ENCODE measurements around the gene CCT3. TPM values are rescaled to one million over a fixed set of nuclear protein-coding genes. Genes with fewer than 3 reads are reported as not detected.

The CCT3 gene
- 100 to 1,000 TPM; 297 to 406 TPM for total RNA-seq

- peak; percentile 99 for DNase-seq
- CTCF ChIA-PET, result interaction anchor here (0.5 to 1.1 kb wide), 8 partner anchors 10 to 668 kb away, joined by 3 to 5 read pairs (median 3); partner anchors contain the start of genes MEF2D and SMG5
- intact Hi-C loops (cut with DNase I, micrococcal nuclease), result loop anchor here (1.0 to 5.0 kb wide), 17 partner anchors 18 to 593 kb away; partner anchors contain the start of genes KHDC4 (in 2 of the 2), SMG5 (in 2 of the 2), ISG20L2 (in 1 of the 2) and MEF2D (in 1 of the 2)
- Mint-ChIP-seq H3K27me3 (no peaks in the 10 kb centered on the region), H3K4me3 (peak within 1 kb of the TSS; percentile 98), H3K9me3 (ENCODE audit: low read depth) (no peaks in the 10 kb centered on the region), H3K27ac (peak within 1 kb of the TSS; percentile 96), H3K36me3 (ENCODE audit: low read depth) (peaks cover 38% of the 10 kb centered on the region), H3K4me1 (peaks cover 29% of the 10 kb centered on the region)
- POLR2A ChIA-PET, result interaction anchor here (0.6 kb wide), 1 partner anchor 70 kb away, joined by 3 read pairs; no protein-coding TSS in a partner anchor
- peak; percentile 96 for ATAC-seq
Observed at GRCh38 chr1:156338180-156338976, at the start of gene CCT3, which contains the start of gene TSACC. TSS of gene CCT3 (minus strand) at chr1:156338292. CDS start at chr1:156338184, 108 bp downstream. TSS of gene TSACC (plus strand) at chr1:156338526. CDS start at chr1:156339758, 1,232 bp downstream.

DNA sequence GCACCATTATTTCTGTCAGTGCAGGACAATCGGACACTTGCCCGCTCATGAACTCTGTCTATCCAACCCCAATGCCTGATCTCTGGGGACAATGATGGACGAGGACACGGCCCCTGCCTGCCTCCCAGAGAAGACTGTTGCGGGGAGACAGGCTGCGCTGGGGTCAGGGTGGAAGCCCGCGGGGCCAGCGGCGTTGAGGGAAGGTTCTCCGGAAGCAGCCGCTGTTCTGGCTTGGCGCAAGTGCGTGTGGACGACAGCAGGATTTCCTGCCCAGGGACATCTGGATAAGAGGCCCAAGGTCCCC, 49.7 kb upstream of the CCT3 start:
- no peaks in the 10 kb centered on the region for H3K36me3 Mint-ChIP-seq (ENCODE audit: low read depth)
- ATAC-seq (no peak), DNase-seq (no peak)
- H3K27ac Mint-ChIP-seq, result no peak overlapping the region
- ChIA-PET POLR2A (no interaction called here), CTCF (interaction anchor here (0.6 to 5.7 kb wide), 5 partner anchors 26 to 236 kb away, joined by 3 to 264 read pairs (median 74); no protein-coding TSS in a partner anchor)
- intact Hi-C loops (cut with DNase I, micrococcal nuclease), result no loop called here
- no peaks in the 10 kb centered on the region for H3K9me3 Mint-ChIP-seq (ENCODE audit: low read depth)
- H3K4me3 Mint-ChIP-seq, result no peak overlapping the region
- H3K27me3 Mint-ChIP-seq, result peaks cover 22% of the 10 kb centered on the region
- peaks cover 5% of the 10 kb centered on the region for H3K4me1 Mint-ChIP-seq

DNA sequence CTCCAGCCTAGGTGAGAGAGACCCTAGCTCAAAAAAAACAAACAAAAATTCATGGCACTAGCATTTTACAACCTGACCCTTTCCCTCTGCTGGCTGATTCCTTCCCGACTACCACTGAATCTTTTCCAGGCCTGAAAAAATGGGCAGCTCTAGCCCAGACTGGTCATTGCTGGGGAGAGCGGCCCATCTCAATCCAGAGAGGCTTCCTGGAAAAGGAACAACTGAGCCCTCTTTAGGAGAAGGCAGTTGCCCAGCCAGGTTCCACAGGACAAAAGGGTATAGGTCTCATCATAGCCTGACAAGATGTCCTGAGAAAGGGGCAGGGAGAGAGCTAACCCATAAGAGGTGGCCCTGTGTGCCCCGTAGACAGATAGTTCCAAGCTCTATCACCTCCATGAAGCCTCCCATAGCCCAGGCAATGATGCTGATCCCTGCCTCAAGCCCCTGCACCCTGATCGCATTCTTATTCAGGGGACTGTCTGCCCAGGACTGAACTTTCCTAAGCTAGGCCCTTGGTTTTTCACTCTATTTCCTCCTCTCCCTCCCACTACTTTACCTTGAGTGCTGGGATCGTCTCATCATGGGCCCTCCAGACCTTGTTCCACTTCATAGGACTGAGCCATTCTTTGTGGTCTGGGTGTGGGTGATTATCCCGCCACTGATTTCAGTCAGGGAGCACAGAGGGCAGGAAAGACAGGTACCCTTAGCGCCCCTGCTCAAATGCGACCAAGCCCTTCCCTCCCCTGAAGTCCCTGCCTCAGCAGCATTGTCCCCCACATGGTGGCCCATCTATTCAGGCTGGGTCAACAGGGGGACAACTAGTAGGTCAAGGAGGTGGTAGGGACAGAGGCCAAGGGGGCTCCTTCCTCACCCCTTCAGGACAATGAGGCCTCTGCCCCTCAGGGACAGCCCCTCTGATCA, 49.1 kb upstream of the CCT3 start:
- H3K36me3 Mint-ChIP-seq (ENCODE audit: low read depth), result no peaks in the 10 kb centered on the region
- CTCF ChIA-PET, result interaction anchor here (0.5 to 5.7 kb wide), 24 partner anchors 9 to 353 kb away, joined by 3 to 264 read pairs (median 6); no protein-coding TSS in a partner anchor
- no peaks in the 10 kb centered on the region for H3K9me3 Mint-ChIP-seq (ENCODE audit: low read depth)
- intact Hi-C loops (cut with DNase I, micrococcal nuclease), result no loop called here
- POLR2A ChIA-PET, result interaction anchor here (1.8 kb wide), 1 partner anchor 59 kb away, joined by 8 read pairs; no protein-coding TSS in a partner anchor
- ATAC-seq (no peak), DNase-seq (no peak)
- H3K27me3 Mint-ChIP-seq, result peaks cover 22% of the 10 kb centered on the region
- H3K27ac Mint-ChIP-seq, result no peak overlapping the region
- H3K4me3 Mint-ChIP-seq, result no peak overlapping the region
- peaks cover 5% of the 10 kb centered on the region for H3K4me1 Mint-ChIP-seq

GRCh38 chr1:156386134-156386901, 48.2 kb upstream of the CCT3 start:
- DNase-seq (no peak), ATAC-seq (no peak)
- ChIA-PET POLR2A (interaction anchor here (1.1 to 1.8 kb wide), 3 partner anchors 60 to 205 kb away, joined by 3 to 8 read pairs (median 3); partner anchors contain the start of gene NAXE), CTCF (interaction anchor here (0.5 to 5.7 kb wide), 58 partner anchors 8 to 391 kb away, joined by 3 to 264 read pairs (median 5); partner anchors contain the start of genes MEF2D, NAXE and RHBG)
- peaks cover 5% of the 10 kb centered on the region for H3K4me1 Mint-ChIP-seq
- H3K4me3 Mint-ChIP-seq, result no peak overlapping the region
- no peak overlapping the region for H3K27ac Mint-ChIP-seq
- H3K36me3 Mint-ChIP-seq (ENCODE audit: low read depth), result no peaks in the 10 kb centered on the region
- intact Hi-C loops (cut with DNase I, micrococcal nuclease), result no loop called here
- peaks cover 22% of the 10 kb centered on the region for H3K27me3 Mint-ChIP-seq
- no peaks in the 10 kb centered on the region for H3K9me3 Mint-ChIP-seq (ENCODE audit: low read depth)

- Mint-ChIP-seq H3K36me3 (ENCODE audit: low read depth) (no peaks in the 10 kb centered on the region), H3K27me3 (peaks cover 21% of the 10 kb centered on the region), H3K4me3 (no peak overlapping the region), H3K9me3 (ENCODE audit: low read depth) (no peaks in the 10 kb centered on the region), H3K27ac (no peak overlapping the region), H3K4me1 (peaks cover 5% of the 10 kb centered on the region)
- POLR2A ChIA-PET, result interaction anchor here (1.0 to 1.8 kb wide), 4 partner anchors 60 to 263 kb away, joined by 3 to 8 read pairs (median 3); partner anchors contain the start of gene NAXE
- intact Hi-C loops (cut with DNase I, micrococcal nuclease), result loop anchor here (1.0 to 2.0 kb wide), 4 partner anchors 59 to 223 kb away; no protein-coding TSS in a partner anchor
- CTCF ChIA-PET, result interaction anchor here (0.6 to 5.7 kb wide), 58 partner anchors 9 to 391 kb away, joined by 3 to 264 read pairs (median 5); partner anchors contain the start of genes MEF2D, NAXE and RHBG
- ATAC-seq (peak; percentile 81), DNase-seq (peak; percentile 87)
Observed at GRCh38 chr1:156385534-156386031, 47.5 kb upstream of the CCT3 start.

- ChIA-PET CTCF (interaction anchor here (0.7 to 5.7 kb wide), 14 partner anchors 10 to 215 kb away, joined by 3 to 264 read pairs (median 8); partner anchors contain the start of gene NAXE), POLR2A (no interaction called here)
- Mint-ChIP-seq H3K9me3 (ENCODE audit: low read depth) (no peaks in the 10 kb centered on the region), H3K36me3 (ENCODE audit: low read depth) (no peaks in the 10 kb centered on the region), H3K4me3 (no peak overlapping the region), H3K27ac (no peak overlapping the region), H3K27me3 (peaks cover 17% of the 10 kb centered on the region), H3K4me1 (peaks cover 5% of the 10 kb centered on the region)
- ATAC-seq (no peak), DNase-seq (no peak)
- intact Hi-C loops (cut with DNase I, micrococcal nuclease), result loop anchor here (1.0 to 2.0 kb wide), 4 partner anchors 60 to 224 kb away; no protein-coding TSS in a partner anchor
Observed at GRCh38 chr1:156384658-156385057, 46.6 kb upstream of the CCT3 start.

GRCh38 chr1:156384007-156384406, 45.9 kb upstream of the CCT3 start:
- no peak for ATAC-seq
- intact Hi-C loops (cut with DNase I, micrococcal nuclease), result loop anchor here in 1 of 2 experiments (2.0 kb wide), 1 partner anchor 225 kb away; no protein-coding TSS in a partner anchor
- H3K4me1 Mint-ChIP-seq, result peaks cover 5% of the 10 kb centered on the region

GRCh38 chr1:156383023-156383422, 44.9 kb upstream of the CCT3 start:
- H3K36me3 Mint-ChIP-seq (ENCODE audit: low read depth), result no peaks in the 10 kb centered on the region
- H3K4me3 Mint-ChIP-seq, result no peak overlapping the region
- ATAC-seq (peak; percentile 91), DNase-seq (peak; percentile 79)
- CTCF ChIA-PET, result interaction anchor here (1.2 to 5.7 kb wide), 5 partner anchors 24 to 74 kb away, joined by 3 to 264 read pairs (median 61); no protein-coding TSS in a partner anchor
- peaks cover 5% of the 10 kb centered on the region for H3K4me1 Mint-ChIP-seq
- POLR2A ChIA-PET, result no interaction called here
- H3K27ac Mint-ChIP-seq, result no peak overlapping the region
- H3K9me3 Mint-ChIP-seq (ENCODE audit: low read depth), result no peaks in the 10 kb centered on the region
- peaks cover 7% of the 10 kb centered on the region for H3K27me3 Mint-ChIP-seq
- intact Hi-C loops (cut with DNase I, micrococcal nuclease), result no loop called here

More at GRCh38 chr1:156384007-156384406, 45.9 kb upstream of the CCT3 start:
- no peak overlapping the region for H3K27ac Mint-ChIP-seq
- H3K36me3 Mint-ChIP-seq (ENCODE audit: low read depth), result no peaks in the 10 kb centered on the region
- CTCF ChIA-PET, result interaction anchor here (0.7 to 5.7 kb wide), 9 partner anchors 10 to 215 kb away, joined by 3 to 264 read pairs (median 17); no protein-coding TSS in a partner anchor
- POLR2A ChIA-PET, result no interaction called here
- H3K27me3 Mint-ChIP-seq, result peaks cover 11% of the 10 kb centered on the region
- DNase-seq, result no peak
- no peak overlapping the region for H3K4me3 Mint-ChIP-seq
- H3K9me3 Mint-ChIP-seq (ENCODE audit: low read depth), result no peaks in the 10 kb centered on the region

DNA sequence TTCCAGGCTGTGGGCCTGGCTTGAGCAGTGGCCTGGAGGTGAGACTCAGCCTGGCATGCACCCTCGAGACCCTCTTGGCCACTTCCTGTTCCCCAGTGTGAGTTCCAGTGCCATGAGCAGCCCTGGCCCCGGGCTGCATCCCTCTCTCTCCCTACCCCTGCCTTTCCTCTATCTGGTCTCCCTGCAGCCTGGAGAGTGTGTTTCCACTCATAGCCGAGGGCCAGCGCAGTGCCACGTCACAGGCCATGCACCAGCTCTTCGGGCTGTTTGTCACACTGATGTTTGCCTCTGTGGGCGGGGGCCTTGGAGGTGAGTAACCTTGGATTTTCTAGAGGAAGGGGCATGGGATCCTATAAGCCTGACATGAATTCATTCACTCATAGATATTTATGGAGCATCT, 44.5 kb upstream of the CCT3 start:
- Mint-ChIP-seq H3K9me3 (ENCODE audit: low read depth) (no peaks in the 10 kb centered on the region), H3K27ac (no peak overlapping the region), H3K36me3 (ENCODE audit: low read depth) (no peaks in the 10 kb centered on the region), H3K4me1 (peaks cover 5% of the 10 kb centered on the region), H3K27me3 (peaks cover 5% of the 10 kb centered on the region), H3K4me3 (no peak overlapping the region)
- ATAC-seq, result no peak
- no peak for DNase-seq
- POLR2A ChIA-PET, result no interaction called here
- CTCF ChIA-PET, result interaction anchor here (1.0 to 5.7 kb wide), 4 partner anchors 19 to 66 kb away, joined by 3 to 264 read pairs (median 46); no protein-coding TSS in a partner anchor
- intact Hi-C loops (cut with DNase I, micrococcal nuclease), result no loop called here
